IMR-90 (cell line): Measurements from ENCODE around the gene TNS3. TPM values are rescaled to one million over a fixed set of nuclear protein-coding genes. Genes with fewer than 3 reads are reported as not detected.

Source experiments
- ATAC-seq: fragments of 200-7000 bp; cut with Tn5 transposase; 2 replicates; pipeline ENCODE4 v1.9.1; 2020; ENCODE audit warnings: low read depth, mild to moderate bottlenecking, moderate library complexity
- BruUV-seq: library from RNA; stranded (reverse); fragments of 400-500 nt; replicated peaks from 2 replicates; lab custom pipeline; 2021; lab: Mats Ljungman, UMichigan
- CTCF ChIA-PET: fragments of 300-600 bp; formaldehyde crosslinking; extraction: SDS; loops from one replicate; lab custom pipeline; 2021; ENCODE audit warnings: antibody characterized with exemption; lab: Yijun Ruan, JAX
- POLR2A ChIA-PET: fragments of 300-600 bp; sonication (Branson Sonifier 250); formaldehyde crosslinking; loops from one replicate; lab custom pipeline; 2022; ENCODE audit warnings: antibody characterized with exemption; ENCODE audit not compliant: unreplicated experiment; lab: Charles Lee
- DNase-seq: peaks from one replicate; pipeline ENCODE4 v3.0.0; 2013
- H2AFZ ChIP-seq: replicated peaks from 2 replicates; pipeline ENCODE3; 2013; ENCODE audit warnings: low read length, mild to moderate bottlenecking; ENCODE audit not compliant: poor library complexity
- H2AK5ac ChIP-seq: 2 replicates; pipeline ENCODE4 v1.6.1; 2013; ENCODE audit warnings: low read depth, low read length, inconsistent platforms
- H2AK9ac ChIP-seq: replicated peaks from 2 replicates; pipeline ENCODE3; 2013; ENCODE audit warnings: mild to moderate bottlenecking, low read depth, low read length, moderate library complexity; ENCODE audit not compliant: poor library complexity
- H2BK120ac ChIP-seq: 2 replicates; pipeline ENCODE4 v1.6.1; 2013; ENCODE audit warnings: low read depth, low read length, inconsistent platforms
- H2BK15ac ChIP-seq: 3 replicates; pipeline ENCODE4 v1.6.1; 2013; ENCODE audit warnings: low read depth, low read length, inconsistent platforms
- H2BK20ac ChIP-seq: 2 replicates; pipeline ENCODE4 v1.6.1; 2013; ENCODE audit warnings: low read depth, mild to moderate bottlenecking, inconsistent platforms, low read length, moderate library complexity
- H2BK5ac ChIP-seq: 2 replicates; pipeline ENCODE4 v1.6.1; 2013; ENCODE audit warnings: mild to moderate bottlenecking, low read depth, low read length, inconsistent platforms; ENCODE audit not compliant: poor library complexity, severe bottlenecking
- H3K14ac ChIP-seq: replicated peaks from 2 replicates; pipeline ENCODE4 v1.6.1; 2013; ENCODE audit warnings: low read depth, low read length, inconsistent platforms
- H3K18ac ChIP-seq: 2 replicates; pipeline ENCODE4 v1.6.1; 2013; ENCODE audit warnings: low read depth, low read length, control low read depth
- H3K23ac ChIP-seq: 2 replicates; pipeline ENCODE4 v1.6.1; 2013; ENCODE audit warnings: low read depth, low read length, inconsistent platforms
- H3K27ac ChIP-seq: 2 replicates; pipeline ENCODE4 v1.5.1; 2013; ENCODE audit warnings: mild to moderate bottlenecking, control low read depth, low read length; ENCODE audit not compliant: insufficient read depth
- H3K27me3 ChIP-seq: 2 replicates; pipeline ENCODE4 v1.6.1; 2013; ENCODE audit warnings: low read length; ENCODE audit not compliant: control insufficient read depth, insufficient read depth
- H3K36me3 ChIP-seq: 2 replicates; pipeline ENCODE4 v1.6.1; 2013; ENCODE audit warnings: low read length, mixed read lengths; ENCODE audit not compliant: control insufficient read depth, insufficient read depth
- H3K4ac ChIP-seq: 2 replicates; pipeline ENCODE4 v1.6.1; 2013; ENCODE audit warnings: low read depth, low read length, inconsistent platforms
- H3K4me1 ChIP-seq: 2 replicates; pipeline ENCODE4 v1.6.1; 2013; ENCODE audit warnings: low read length, mixed read lengths; ENCODE audit not compliant: control insufficient read depth, insufficient read depth
- H3K4me2 ChIP-seq: 2 replicates; pipeline ENCODE4 v1.6.1; 2013; ENCODE audit warnings: low read depth, mild to moderate bottlenecking, control low read depth, low read length, moderate library complexity
- H3K4me3 ChIP-seq: 2 replicates; pipeline ENCODE4 v1.5.1; 2013; ENCODE audit warnings: low read depth, mild to moderate bottlenecking, control low read depth, low read length, moderate library complexity; ENCODE audit not compliant: insufficient read depth
- H3K56ac ChIP-seq: 2 replicates; pipeline ENCODE4 v1.6.1; 2013; ENCODE audit warnings: low read length, inconsistent platforms; ENCODE audit not compliant: insufficient read depth; ENCODE audit errors: extremely low read depth
- H3K79me1 ChIP-seq, 2 experiments: 2 replicates each; pipeline ENCODE4 v1.6.1; 2013; ENCODE audit warnings: low read length in 2 of 2, inconsistent platforms in 1 of 2, low read depth in 1 of 2
- H3K9ac ChIP-seq: 2 replicates; pipeline ENCODE4 v1.6.1; 2013; ENCODE audit warnings: low read depth, low read length, control low read depth
- H3K9me1 ChIP-seq: 2 replicates; pipeline ENCODE4 v1.6.1; 2013; ENCODE audit warnings: low read length, inconsistent platforms; ENCODE audit not compliant: insufficient read depth
- H3K9me3 ChIP-seq: 2 replicates; pipeline ENCODE4 v1.6.1; 2013; ENCODE audit warnings: low read length; ENCODE audit not compliant: control insufficient read depth, insufficient read depth
- H4K20me1 ChIP-seq: 2 replicates; pipeline ENCODE4 v1.6.1; 2013; ENCODE audit warnings: low read length, inconsistent platforms; ENCODE audit not compliant: insufficient read depth
- H4K5ac ChIP-seq: 2 replicates; pipeline ENCODE4 v1.6.1; 2013; ENCODE audit warnings: mild to moderate bottlenecking, low read depth, low read length, control low read depth
- H4K8ac ChIP-seq, 2 experiments: 2 replicates each; pipeline ENCODE4 v1.6.1; 2013; ENCODE audit warnings: low read depth in 2 of 2, low read length in 2 of 2, control low read depth in 1 of 2, inconsistent platforms in 1 of 2
- H4K91ac ChIP-seq: 2 replicates; pipeline ENCODE4 v1.6.1; 2013; ENCODE audit warnings: low read depth, low read length, inconsistent platforms; ENCODE audit not compliant: insufficient read depth
- CEBPB ChIP-seq: IDR thresholded peaks from 2 replicates; pipeline ENCODE4 v1.6.1; 2012; ENCODE audit warnings: low read depth, low read length, improper control_type of control experiment
- CHD1 ChIP-seq: IDR thresholded peaks from 2 replicates; pipeline ENCODE4 v1.6.1; 2012; ENCODE audit warnings: low read depth, low read length, improper control_type of control experiment
- FOS ChIP-seq: fragments of 150-350 bp; IDR thresholded peaks from 2 replicates; pipeline ENCODE4 v1.6.1; 2016; ENCODE audit warnings: low read depth, low read length
- MAFK ChIP-seq: IDR thresholded peaks from 2 replicates; pipeline ENCODE4 v1.6.1; 2012; ENCODE audit warnings: low read depth, low read length, improper control_type of control experiment
- MAZ ChIP-seq: IDR thresholded peaks from 2 replicates; pipeline ENCODE4 v1.6.1; 2012; ENCODE audit warnings: low read depth, mild to moderate bottlenecking, low read length, improper control_type of control experiment, moderate library complexity, borderline replicate concordance
- MXI1 ChIP-seq: IDR thresholded peaks from 2 replicates; pipeline ENCODE4 v1.6.1; 2012; ENCODE audit warnings: low read depth, mild to moderate bottlenecking, low read length, moderate library complexity, borderline replicate concordance
- NFE2L2 ChIP-seq: fragments of 150-350 bp; IDR thresholded peaks from 2 replicates; pipeline ENCODE4 v1.6.1; 2016; ENCODE audit warnings: low read depth, mild to moderate bottlenecking, low read length
- POLR2A ChIP-seq: IDR thresholded peaks from 2 replicates; pipeline ENCODE4 v1.6.1; 2012; ENCODE audit warnings: mild to moderate bottlenecking, low read depth, low read length
- RAD21 ChIP-seq: IDR thresholded peaks from 2 replicates; pipeline ENCODE4 v1.6.1; 2012; ENCODE audit warnings: low read length, improper control_type of control experiment
- RCOR1 ChIP-seq: IDR thresholded peaks from 2 replicates; pipeline ENCODE4 v1.6.1; 2012; ENCODE audit warnings: mild to moderate bottlenecking, low read length, improper control_type of control experiment; ENCODE audit not compliant: insufficient replicate concordance
- RFX5 ChIP-seq: IDR thresholded peaks from 2 replicates; pipeline ENCODE4 v1.8.0; 2012; ENCODE audit warnings: low read depth, mild to moderate bottlenecking, low read length, moderate library complexity
- USF2 ChIP-seq: fragments of 150-350 bp; IDR thresholded peaks from 2 replicates; pipeline ENCODE4 v1.6.1; 2017; ENCODE audit warnings: mild to moderate bottlenecking, antibody characterized with exemption, low read length, low read depth
- WGBS, 2 experiments: methylation state at CpG; one replicate each; pipeline versions ENCODE4 v1.1.5 to v1.1.7; 2013; ENCODE audit warnings: missing lambda C conversion rate in 2 of 2; ENCODE audit not compliant: insufficient read length in 1 of 2; ENCODE audit errors: extremely low coverage in 2 of 2; 5-methylcytosine and 5-hydroxymethylcytosine counted together
- dilution Hi-C: fragments of 300-500 bp; cut with HindIII; formaldehyde crosslinking; loops from one replicate; pipeline ENCODE4 v1.14.3; 2018; ENCODE audit warnings: low sequenced_read_pairs; ENCODE audit not compliant: unreplicated experiment
- in situ Hi-C: fragments of 300-500 bp; cut with MboI; formaldehyde crosslinking; loops from 3 replicates; pipeline ENCODE4 v1.14.3; 2019; ENCODE audit warnings: low sequenced_read_pairs, inconsistent platforms, mixed read lengths
- intact Hi-C: fragments of 100-400 bp; cut with micrococcal nuclease; formaldehyde crosslinking; loops from 2 replicates; pipeline ENCODE4 v1.10.0; 2022
- polyA plus RNA-seq, 3 experiments: library from polyadenylated mRNA; depleted of rRNA; stranded (reverse); fragments of >200 nt; gene quantifications; 2 replicates each; pipeline ENCODE4 v1.2.3, GENCODE V29; 2012; ENCODE audit warnings: low replicate concordance in 1 of 3
- total RNA-seq: library from RNA; depleted of rRNA; stranded (reverse); fragments of >200 nt; gene quantifications from 2 replicates; pipeline ENCODE4 v1.2.3, GENCODE V29; 2012
- TF ChIP-seq, protein P1 (sequence below): fragments of 150-350 bp; IDR thresholded peaks from 2 replicates; pipeline ENCODE4 v1.6.1; 2016; ENCODE audit warnings: low read depth, mild to moderate bottlenecking, low read length, moderate library complexity, borderline replicate concordance

The TNS3 gene
- total and polyA plus RNA-seq, 2 of the 4 experiments (the other 2 are of a cell fraction) = 64.3 to 79.2 TPM

DNA sequence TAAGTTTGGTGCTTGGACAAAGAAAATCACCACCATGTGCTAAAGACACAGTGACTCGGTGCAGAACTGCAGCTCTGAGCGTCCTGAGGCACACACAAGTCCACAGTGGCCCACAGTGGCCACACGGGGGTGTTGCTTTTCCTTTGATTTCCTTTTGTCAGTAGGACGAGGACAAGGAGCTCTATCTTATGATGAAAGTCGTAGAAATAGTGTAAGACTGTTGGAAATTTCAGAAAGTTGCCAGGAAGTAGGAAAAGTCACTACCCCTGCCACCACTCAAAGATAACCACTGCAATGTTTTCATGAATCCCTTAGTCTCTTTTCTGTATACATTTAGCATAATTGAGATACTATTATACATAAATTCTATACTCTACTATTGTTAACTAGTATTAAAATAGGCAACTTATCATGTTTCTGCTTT is 146.0 kb downstream of the TNS3 start (continued):
- TF ChIP-seq RCOR1 = no peak

DNA sequence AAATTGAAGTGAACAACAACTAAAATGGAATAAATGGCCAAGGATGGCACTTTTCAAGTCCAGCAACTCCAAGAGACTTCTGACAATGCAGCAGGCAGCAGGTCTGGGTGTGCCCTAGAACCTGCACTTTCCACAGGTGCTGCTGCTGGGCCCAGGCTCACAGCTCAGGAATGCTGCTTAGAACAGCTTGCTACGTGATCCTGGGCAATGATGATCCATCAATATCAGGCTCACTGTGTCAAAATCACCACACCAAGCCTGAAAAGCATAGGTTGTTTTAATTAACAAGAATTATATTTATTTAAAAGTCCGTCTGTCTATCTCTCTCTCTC is 148.4 kb downstream of the TNS3 start:
- POLR2A ChIA-PET = no interaction called here

More for the DNA sequence above, 148.4 kb downstream of the TNS3 start:
- Histone ChIP-seq H2AFZ (no peak overlapping the region), H3K27ac (no peak overlapping the region), H3K9ac (no peak overlapping the region), H2BK5ac (no peak overlapping the region), H3K4me2 (no peak overlapping the region), H3K23ac (no peak overlapping the region), H3K56ac (no peak overlapping the region), H2BK15ac (no peak overlapping the region), H3K18ac (no peak overlapping the region), H4K20me1 (peaks cover 9% of the 10 kb centered on the region), H4K5ac (no peak overlapping the region), H3K4me3 (no peak overlapping the region), H4K8ac (no peak overlapping the region), H3K27me3 (no peaks in the 10 kb centered on the region), H3K4me1 (0 out of 2 replicates have a peak, but pooled peaks cover 2% of the 10 kb centered on the region), H4K91ac (no peak overlapping the region), H3K4ac (no peak overlapping the region), H2AK9ac (no peak overlapping the region), H3K9me3 (no peaks in the 10 kb centered on the region), H2AK5ac (no peak overlapping the region), H3K36me3 (peaks cover 21% of the 10 kb centered on the region), H2BK120ac (no peak overlapping the region), H3K9me1 (peaks cover 8% of the 10 kb centered on the region; the same call in 1 of the 2 replicates), H2BK20ac (no peak overlapping the region), H3K79me1 (peaks cover 16 to 53% of the 10 kb centered on the region in 2 experiments; a peak in 2 of 4 replicates), H3K14ac (no peak overlapping the region)
- in situ Hi-C loops (loop anchor here (10.0 kb wide), 1 partner anchor 511 kb away; the partner anchor contains the start of gene PKD1L1), dilution Hi-C loops (no loop called here), intact Hi-C loops (no loop called here)
- no CpG with 5 or more reads among the region's 2 CpGs for WGBS, 2 experiments
- TF ChIP-seq POLR2A (no peak), RAD21 (no peak), USF2 (no peak), MAZ (no peak), MAFK (no peak), FOS (no peak), NFE2L2 (no peak), RCOR1 (no peak), CHD1 (no peak), MXI1 (no peak), RFX5 (no peak), CEBPB (no peak)
- TF ChIP-seq, protein P1, sequence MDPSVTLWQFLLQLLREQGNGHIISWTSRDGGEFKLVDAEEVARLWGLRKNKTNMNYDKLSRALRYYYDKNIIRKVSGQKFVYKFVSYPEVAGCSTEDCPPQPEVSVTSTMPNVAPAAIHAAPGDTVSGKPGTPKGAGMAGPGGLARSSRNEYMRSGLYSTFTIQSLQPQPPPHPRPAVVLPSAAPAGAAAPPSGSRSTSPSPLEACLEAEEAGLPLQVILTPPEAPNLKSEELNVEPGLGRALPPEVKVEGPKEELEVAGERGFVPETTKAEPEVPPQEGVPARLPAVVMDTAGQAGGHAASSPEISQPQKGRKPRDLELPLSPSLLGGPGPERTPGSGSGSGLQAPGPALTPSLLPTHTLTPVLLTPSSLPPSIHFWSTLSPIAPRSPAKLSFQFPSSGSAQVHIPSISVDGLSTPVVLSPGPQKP = no peak
- ATAC-seq (no peak), DNase-seq (no peak)
- CTCF ChIA-PET = interaction anchor here (0.7 to 0.9 kb wide), 2 partner anchors 158 to 167 kb away, joined by 3 read pairs; no protein-coding TSS in a partner anchor
- BruUV-seq = no TSS peak
